ENCODE results near the gene PFDN6. TPM values are rescaled to one million over a fixed set of nuclear protein-coding genes. Genes with fewer than 3 reads are reported as not detected.

Gene PFDN6
- total RNA-seq, 1 donor from 2014 or later = 9.1 TPM

DNA sequence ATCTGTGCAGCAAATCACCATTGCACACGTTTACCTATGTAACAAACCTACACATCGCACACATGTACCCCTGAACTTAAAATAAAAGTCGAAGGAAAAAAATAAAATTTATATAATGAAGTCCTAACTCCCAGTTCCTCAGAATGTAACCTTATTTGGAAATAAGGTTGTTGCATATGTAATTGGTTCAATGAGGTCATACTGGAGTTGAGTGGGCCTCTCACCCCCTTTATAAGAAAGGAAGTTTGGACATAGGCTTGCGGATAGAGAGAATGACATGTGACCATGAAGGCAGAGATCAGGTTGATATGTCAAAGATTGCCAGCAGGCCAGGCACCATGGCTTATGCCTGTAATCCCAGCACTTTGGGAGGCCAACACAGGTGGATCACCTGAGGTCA lies 44.3 kb downstream of the PFDN6 start:
- Histone ChIP-seq H3K27ac (no peak overlapping the region), H3K9me3 (no peaks in the 10 kb centered on the region), H3K27me3 (no peaks in the 10 kb centered on the region), H3K4me3 (no peak overlapping the region), H3K4me1 (no peaks in the 10 kb centered on the region), H3K36me3 (no peaks in the 10 kb centered on the region)
- TF ChIP-seq, protein P1, sequence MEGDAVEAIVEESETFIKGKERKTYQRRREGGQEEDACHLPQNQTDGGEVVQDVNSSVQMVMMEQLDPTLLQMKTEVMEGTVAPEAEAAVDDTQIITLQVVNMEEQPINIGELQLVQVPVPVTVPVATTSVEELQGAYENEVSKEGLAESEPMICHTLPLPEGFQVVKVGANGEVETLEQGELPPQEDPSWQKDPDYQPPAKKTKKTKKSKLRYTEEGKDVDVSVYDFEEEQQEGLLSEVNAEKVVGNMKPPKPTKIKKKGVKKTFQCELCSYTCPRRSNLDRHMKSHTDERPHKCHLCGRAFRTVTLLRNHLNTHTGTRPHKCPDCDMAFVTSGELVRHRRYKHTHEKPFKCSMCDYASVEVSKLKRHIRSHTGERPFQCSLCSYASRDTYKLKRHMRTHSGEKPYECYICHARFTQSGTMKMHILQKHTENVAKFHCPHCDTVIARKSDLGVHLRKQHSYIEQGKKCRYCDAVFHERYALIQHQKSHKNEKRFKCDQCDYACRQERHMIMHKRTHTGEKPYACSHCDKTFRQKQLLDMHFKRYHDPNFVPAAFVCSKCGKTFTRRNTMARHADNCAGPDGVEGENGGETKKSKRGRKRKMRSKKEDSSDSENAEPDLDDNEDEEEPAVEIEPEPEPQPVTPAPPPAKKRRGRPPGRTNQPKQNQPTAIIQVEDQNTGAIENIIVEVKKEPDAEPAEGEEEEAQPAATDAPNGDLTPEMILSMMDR (IDR thresholded peaks at IDR 0.05) = no peak
- no peak for TF ChIP-seq POLR2A (IDR thresholded peaks at IDR 0.05)
- no peak for TF ChIP-seq POLR2AphosphoS5 (IDR thresholded peaks at IDR 0.05; ENCODE audit: insufficient read depth in 1 of 2, low read depth in 1 of 2)
- intact Hi-C loops (cut with DNase I) = no loop called here
- no peak for DNase-seq (ENCODE audit: extremely low spot score in 2 of 2)

DNA sequence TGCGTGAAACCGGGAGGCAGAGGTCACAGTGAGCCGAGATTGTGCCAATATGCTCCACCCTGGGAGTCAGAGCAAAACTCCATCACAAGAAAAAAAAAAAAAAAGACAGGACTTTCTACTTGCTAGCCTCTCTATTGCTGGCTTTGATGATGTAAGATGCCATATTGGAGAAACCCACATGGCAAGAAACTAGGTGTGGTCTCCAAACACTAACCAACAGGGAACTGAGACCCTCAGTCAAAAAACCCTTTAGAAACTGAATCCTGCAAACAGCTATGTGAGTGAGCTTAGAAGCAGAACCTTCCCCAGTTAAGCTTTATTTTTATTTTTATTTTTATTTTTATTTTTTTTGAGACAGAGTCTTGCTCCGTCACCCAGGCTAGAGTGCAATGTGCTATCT lies 46.5 kb downstream of the PFDN6 start:
- Histone ChIP-seq H3K9me3 (no peaks in the 10 kb centered on the region), H3K4me1 (no peaks in the 10 kb centered on the region), H3K4me3 (no peak overlapping the region), H3K27me3 (no peaks in the 10 kb centered on the region), H3K27ac (no peak overlapping the region), H3K36me3 (no peaks in the 10 kb centered on the region)
- DNase-seq (ENCODE audit: extremely low spot score in 2 of 2) = no peak
- intact Hi-C loops (cut with DNase I) = no loop called here
- TF ChIP-seq, protein P1 (IDR thresholded peaks at IDR 0.05) = no peak
- TF ChIP-seq POLR2A (IDR thresholded peaks at IDR 0.05) (no peak), POLR2AphosphoS5 (IDR thresholded peaks at IDR 0.05; ENCODE audit: insufficient read depth in 1 of 2, low read depth in 1 of 2) (no peak)

DNA sequence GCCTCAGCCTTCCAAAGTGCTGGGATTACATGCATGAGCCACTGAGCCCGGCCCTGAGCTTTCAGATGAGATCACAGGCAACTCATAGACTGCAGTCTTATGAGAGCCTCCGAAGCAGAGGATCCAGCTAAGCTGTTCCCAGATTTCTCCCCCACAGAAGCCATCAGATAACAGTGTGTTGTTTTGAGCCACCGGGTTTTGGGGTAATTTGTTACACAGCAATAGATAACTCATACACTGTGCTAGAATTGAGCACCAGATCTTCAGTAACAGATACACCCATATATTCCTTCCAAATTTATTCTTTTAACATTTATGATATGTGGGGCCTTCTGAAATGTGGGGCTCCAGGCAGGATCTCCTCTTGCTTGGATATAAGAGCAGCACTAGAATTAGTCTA lies 47.1 kb downstream of the PFDN6 start:
- no peaks in the 10 kb centered on the region for H3K9me3 ChIP-seq
- no peak overlapping the region for H3K4me3 ChIP-seq
- DNase-seq (ENCODE audit: extremely low spot score in 2 of 2) = no peak
- no peaks in the 10 kb centered on the region for H3K36me3 ChIP-seq
- intact Hi-C loops (cut with DNase I) = no loop called here
- TF ChIP-seq POLR2AphosphoS5 (IDR thresholded peaks at IDR 0.05; ENCODE audit: insufficient read depth in 1 of 2, low read depth in 1 of 2) (no peak), POLR2A (IDR thresholded peaks at IDR 0.05) (no peak)
- H3K4me1 ChIP-seq = no peaks in the 10 kb centered on the region
- H3K27ac ChIP-seq = no peak overlapping the region
- no peaks in the 10 kb centered on the region for H3K27me3 ChIP-seq

DNA sequence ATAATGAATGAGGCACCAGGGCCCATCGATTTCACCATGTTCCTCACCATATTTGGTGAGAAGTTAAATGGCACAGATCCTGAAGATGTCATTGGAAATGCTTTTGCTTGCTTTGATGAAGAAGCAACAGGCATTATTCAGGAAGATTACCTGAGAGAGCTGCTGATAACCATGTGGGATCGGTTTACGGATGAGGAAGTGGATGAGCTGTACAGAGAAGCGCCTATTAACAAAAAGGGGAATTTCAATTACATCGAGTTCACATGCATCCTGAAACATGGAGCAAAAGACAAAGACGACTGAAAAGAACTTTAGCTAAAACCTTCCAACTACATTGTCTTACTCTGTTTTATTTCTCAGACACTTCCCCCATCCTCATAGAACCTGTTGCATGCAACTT lies 49.8 kb downstream of the PFDN6 start:
- intact Hi-C loops (cut with DNase I) = no loop called here
- TF ChIP-seq, protein P1 (IDR thresholded peaks at IDR 0.05) = no peak
- TF ChIP-seq POLR2AphosphoS5 (IDR thresholded peaks at IDR 0.05; ENCODE audit: insufficient read depth in 1 of 2, low read depth in 1 of 2) (no peak), POLR2A (IDR thresholded peaks at IDR 0.05) (no peak)
- Histone ChIP-seq H3K36me3 (no peaks in the 10 kb centered on the region), H3K4me3 (no peak overlapping the region), H3K4me1 (no peaks in the 10 kb centered on the region), H3K27ac (no peak overlapping the region), H3K27me3 (no peaks in the 10 kb centered on the region), H3K9me3 (no peaks in the 10 kb centered on the region)
- no peak for DNase-seq (ENCODE audit: extremely low spot score in 2 of 2)

Small RNA genes within 50 kb of the gene (microRNA-seq; reads per million reads assigned to microRNA genes)
- not detected for gene MIR6834 (ENCODE audit: borderline number of aligned reads, borderline replicate concordance)
- gene MIR6873 (ENCODE audit: borderline number of aligned reads, borderline replicate concordance) = not detected

Other genes with a start within 250 kb of the PFDN6 start
- 82.3 TPM for gene HLA-DPA1, start 216.0 kb upstream of the PFDN6 start, total RNA-seq
- gene HLA-DPB1, start 213.6 kb upstream of the PFDN6 start, total RNA-seq = 94.8 TPM
- gene COL11A2, start 97.1 kb upstream of the PFDN6 start, total RNA-seq = 0.25 TPM
- gene RXRB, start 88.9 kb upstream of the PFDN6 start, total RNA-seq = 28.0 TPM
- 36.3 TPM for gene SLC39A7, start 88.7 kb upstream of the PFDN6 start, total RNA-seq
- gene HSD17B8, start 84.9 kb upstream of the PFDN6 start, total RNA-seq = 17.7 TPM
- 32.7 TPM for gene RING1, start 81.1 kb upstream of the PFDN6 start, total RNA-seq
- 42.2 TPM for gene VPS52, start 17.7 kb upstream of the PFDN6 start, total RNA-seq
- 3,296 TPM for gene RPS18, start 17.5 kb upstream of the PFDN6 start, total RNA-seq
- 14.0 TPM for gene B3GALT4, start 12.5 kb upstream of the PFDN6 start, total RNA-seq
- gene WDR46, start 362 bp upstream of the PFDN6 start, total RNA-seq = 36.3 TPM
- 41.5 TPM for gene RGL2, start 9.3 kb downstream of the PFDN6 start, total RNA-seq
- 59.9 TPM for gene TAPBP, start 24.5 kb downstream of the PFDN6 start, total RNA-seq
- gene ZBTB22, start 28.1 kb downstream of the PFDN6 start, total RNA-seq = 18.4 TPM
- gene DAXX, start 33.4 kb downstream of the PFDN6 start, total RNA-seq = 32.2 TPM
- gene KIFC1, start 102.2 kb downstream of the PFDN6 start, total RNA-seq = 27.5 TPM
- 73.2 TPM for gene PHF1, start 121.4 kb downstream of the PFDN6 start, total RNA-seq
- gene CUTA, start 128.5 kb downstream of the PFDN6 start, total RNA-seq = 73.2 TPM
- gene SYNGAP1, start 130.5 kb downstream of the PFDN6 start, total RNA-seq = 16.0 TPM
- 1.5 TPM for gene ZBTB9, start 165.0 kb downstream of the PFDN6 start, total RNA-seq